GM18511 (cell line): ENCODE data around the gene PER3.
"Not testable (repeated sequence)": the region's sequence is repeated elsewhere in the genome, so short reads cannot be mapped to it uniquely, and the experiment has no call there.

Experiments
- ATAC-seq: cut with Tn5 transposase; IDR thresholded peaks from one replicate; pipeline ENCODE4 v1.9.1; 2021; ENCODE audit warnings: mild to moderate bottlenecking, moderate library complexity; ENCODE audit not compliant: unreplicated experiment

Gene PER3

DNA sequence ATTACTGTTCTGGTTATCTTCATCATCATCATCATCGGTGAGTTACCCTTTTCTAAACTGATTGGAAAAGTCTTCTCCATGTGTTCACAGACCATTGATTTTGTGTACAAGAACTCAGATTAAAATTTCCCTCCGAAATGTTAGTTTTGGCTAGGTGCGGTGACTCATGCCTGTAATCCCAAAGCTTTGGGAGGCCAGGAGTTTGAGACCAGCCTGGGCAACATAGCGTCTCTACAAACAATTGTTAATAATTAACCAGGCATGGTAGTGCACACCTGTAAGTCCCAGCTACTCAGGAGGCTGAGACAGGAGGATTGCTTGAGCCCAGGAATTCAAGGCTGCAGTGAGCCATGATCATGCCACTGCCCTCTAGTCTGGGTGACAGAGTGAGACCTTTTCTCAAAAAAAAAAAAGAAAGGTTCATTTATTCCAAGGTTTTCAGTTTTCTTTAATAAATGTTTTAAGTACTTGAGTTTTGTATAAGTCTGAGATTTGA is 5.9 kb upstream of the PER3 start:
- no peak for ATAC-seq

GRCh38 chr1:7780976-7781375 is 3.1 kb upstream of the PER3 start:
- no peak for ATAC-seq

GRCh38 chr1:7781501-7781900 is 2.6 kb upstream of the PER3 start:
- ATAC-seq, result no peak

DNA sequence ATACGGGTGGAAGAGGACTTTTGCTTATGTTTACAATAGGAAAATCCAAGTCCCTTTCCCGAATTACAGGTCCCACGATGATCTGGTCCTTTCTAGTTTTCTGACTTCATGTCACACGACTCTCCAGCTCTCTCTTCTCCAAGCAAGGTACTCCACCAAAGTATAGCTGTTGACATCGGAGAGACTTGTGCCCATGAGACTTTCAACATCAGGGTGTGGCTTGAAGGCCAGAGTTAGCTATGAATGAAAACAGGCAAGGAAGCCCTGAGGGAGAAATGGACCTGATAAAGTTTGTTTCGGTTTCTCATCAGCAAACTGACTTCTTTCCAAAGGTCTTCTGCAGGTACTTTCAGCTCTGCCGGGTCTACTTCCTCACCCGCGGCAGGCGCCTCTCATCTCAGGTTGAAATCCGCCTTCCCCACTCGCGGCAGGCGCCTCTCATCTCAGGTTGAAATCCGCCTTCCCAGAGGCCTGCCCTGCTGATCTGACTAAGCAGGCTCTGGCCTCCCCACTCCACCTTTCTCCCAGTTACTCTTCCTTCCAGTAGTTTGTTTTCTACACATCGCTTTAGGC is 2.1 kb upstream of the PER3 start:
- ATAC-seq, result no peak

GRCh38 chr1:7783178-7783711 is 846 bp upstream of the PER3 start:
- ATAC-seq, result no peak

DNA sequence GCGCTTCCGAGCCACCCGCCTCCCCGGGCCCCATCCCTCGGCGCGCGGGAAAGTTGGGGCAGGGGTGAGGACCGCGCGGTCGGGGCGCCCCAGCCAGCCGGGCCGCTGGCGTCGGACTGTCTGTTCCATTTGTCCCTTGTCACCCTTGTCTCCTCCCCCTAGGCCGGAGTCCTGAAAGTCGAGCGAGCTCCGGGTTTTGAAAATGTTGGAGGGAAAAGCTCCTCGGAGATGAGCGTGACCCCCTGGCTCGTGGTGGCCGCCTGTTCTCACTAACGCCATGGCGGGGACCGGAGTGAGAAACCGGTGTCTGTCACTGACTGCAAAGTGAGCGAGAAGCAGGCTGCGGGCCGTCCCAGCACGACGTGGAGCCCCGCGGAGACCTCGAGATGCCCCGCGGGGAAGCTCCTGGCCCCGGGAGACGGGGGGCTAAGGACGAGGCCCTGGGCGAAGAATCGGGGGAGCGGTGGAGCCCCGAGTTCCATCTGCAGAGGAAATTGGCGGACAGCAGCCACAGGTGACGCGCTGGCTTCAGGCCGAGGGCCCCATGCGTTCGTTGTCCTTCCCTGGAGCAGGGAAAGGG is 491 bp downstream of the PER3 start:
- ATAC-seq, result no peak

GRCh38 chr1:7785108-7785507 is 1.0 kb downstream of the PER3 start:
- no peak for ATAC-seq

GRCh38 chr1:7786795-7787194 is 2.7 kb downstream of the PER3 start:
- no peak for ATAC-seq

DNA sequence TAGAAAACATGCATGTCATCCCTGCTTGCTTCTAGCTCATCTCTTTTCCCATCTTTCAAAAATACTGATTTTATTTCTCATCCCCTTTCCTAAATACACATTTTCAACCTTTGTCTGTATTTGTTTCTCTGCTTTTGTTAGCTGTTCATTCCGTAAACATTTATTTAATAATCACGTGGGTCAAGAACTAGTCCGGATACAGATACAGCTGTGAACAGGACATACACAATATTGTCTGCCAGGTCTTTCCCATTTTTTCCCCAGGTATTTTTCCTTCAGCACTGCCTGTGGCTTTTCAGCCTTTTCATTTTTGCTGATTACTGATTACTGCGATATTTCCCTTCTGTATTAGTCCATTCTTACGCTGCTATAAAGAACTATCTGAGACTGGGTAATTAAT is 5.7 kb downstream of the PER3 start:
- ATAC-seq, result no peak

- not testable (repeated sequence) for ATAC-seq
These were observed 6.9 kb downstream of the PER3 start for GRCh38 chr1:7791027-7791426.

- ATAC-seq, result no peak
These were observed 11.3 kb downstream of the PER3 start for GRCh38 chr1:7795406-7795805.

DNA sequence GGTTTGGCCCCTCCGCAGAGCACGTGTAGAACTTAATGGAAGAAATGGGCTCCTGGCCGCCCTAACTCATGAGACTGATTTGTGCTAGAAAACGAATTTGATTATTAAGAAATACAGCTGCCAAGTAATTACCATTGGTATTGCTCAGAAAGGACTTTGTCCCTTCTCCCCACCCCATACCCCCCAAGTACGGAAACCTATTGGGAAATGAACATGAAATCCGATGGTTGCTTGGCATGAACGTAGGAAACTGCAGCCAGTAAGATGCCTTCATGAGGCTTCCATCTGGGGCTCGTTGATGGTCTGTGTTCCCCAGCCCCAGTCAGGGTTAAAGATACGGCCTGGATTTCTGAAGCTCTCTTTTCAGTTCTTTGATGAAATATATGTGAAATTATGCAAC is 21.4 kb downstream of the PER3 start:
- no peak for ATAC-seq

DNA sequence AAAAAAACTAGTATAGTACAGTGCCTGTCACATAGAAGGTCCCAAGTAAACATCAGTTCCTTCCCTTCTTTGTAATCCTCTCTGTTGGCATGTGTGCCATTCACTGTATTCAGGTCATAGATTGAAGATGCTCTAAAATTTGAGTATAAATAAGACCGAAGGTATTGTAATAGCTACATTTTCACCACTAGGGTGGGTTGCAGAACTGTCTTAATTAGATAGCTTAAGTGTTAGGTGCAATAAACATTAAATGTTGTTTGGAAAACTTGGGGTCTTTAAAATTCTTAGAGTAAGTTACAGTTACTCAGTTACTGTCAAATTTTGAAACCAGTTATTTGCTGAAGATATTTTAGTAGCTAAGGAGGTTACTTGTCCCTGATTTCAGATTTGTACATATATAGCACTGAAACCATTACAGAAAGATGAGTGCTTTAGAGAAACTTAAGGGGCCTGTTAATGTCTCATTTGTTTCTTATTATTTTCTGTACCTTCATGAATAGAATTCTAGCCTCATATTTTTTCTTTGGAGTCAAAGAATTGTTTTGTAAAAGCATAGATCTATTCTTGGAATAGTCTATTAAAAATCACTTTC is 24.3 kb downstream of the PER3 start:
- ATAC-seq, result no peak

GRCh38 chr1:7809742-7810141 is 25.7 kb downstream of the PER3 start:
- no peak for ATAC-seq

DNA sequence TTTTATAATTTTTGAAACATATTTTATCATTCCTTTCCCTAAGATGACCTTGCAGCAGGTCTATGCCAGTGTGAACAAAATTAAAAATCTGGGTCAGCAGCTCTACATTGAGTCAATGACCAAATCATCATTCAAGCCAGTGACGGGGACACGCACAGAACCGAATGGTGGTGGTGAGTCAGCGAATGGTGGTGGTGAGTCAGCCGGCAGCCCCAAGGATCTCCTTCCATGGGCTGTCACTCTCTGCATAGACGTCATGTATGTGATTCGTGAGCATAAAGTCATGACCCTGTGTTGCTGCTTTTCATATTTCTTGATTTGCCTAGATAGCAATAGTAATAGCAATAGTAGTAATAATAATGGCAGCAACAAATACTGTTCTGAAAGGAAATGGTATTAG is 26.3 kb downstream of the PER3 start:
- no peak for ATAC-seq

- no peak for ATAC-seq
These were observed 27.4 kb downstream of the PER3 start for GRCh38 chr1:7811476-7811875.

- ATAC-seq, result no peak
These were observed 29.7 kb downstream of the PER3 start for GRCh38 chr1:7813677-7814373.

GRCh38 chr1:7821282-7821681 is 37.2 kb downstream of the PER3 start:
- ATAC-seq, result no peak

- ATAC-seq, result no peak
These were observed 40.6 kb downstream of the PER3 start for GRCh38 chr1:7824701-7825100.

DNA sequence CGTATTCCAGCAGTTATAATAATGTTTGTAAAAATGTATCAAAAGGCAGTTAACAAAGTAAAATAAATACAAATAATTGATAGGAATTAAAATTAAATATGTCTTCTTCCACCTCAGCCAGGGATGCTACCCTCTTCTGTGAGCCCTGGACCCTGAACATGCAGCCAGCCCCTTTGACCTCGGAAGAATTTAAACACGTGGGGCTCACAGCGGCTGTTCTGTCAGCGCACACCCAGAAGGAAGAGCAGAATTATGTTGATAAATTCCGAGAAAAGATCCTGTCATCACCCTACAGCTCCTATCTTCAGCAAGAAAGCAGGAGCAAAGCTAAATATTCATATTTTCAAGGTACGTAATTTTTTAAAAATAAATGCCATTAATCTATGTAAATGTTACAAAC is 42.3 kb downstream of the PER3 start:
- no peak for ATAC-seq

- ATAC-seq, result no peak
These were observed 43.2 kb downstream of the PER3 start for GRCh38 chr1:7827126-7827955.
